ENCODE results near the gene GNAT2.

Gene GNAT2

DNA sequence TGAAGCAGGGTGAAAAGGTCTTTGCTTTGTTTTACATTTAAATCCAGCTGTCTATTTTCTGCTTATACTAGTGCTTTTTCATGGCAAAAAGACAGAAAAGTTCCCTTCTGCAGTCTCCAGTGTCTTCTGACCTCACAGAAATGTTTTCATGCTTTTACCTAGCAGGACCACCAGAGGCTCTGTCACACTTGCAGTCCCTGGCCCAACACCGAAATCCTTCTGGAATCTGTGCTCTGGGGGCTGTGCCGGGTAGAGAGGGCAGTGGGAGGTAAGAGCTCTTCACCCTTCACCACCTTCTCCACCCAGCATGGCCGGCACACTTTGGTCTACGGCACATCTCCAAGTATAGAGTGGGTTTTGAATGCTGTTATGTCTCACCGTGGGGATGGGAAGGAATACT is 20.8 kb downstream of the GNAT2 start:
- Histone ChIP-seq H3K36me3 (ENCODE audit: insufficient read depth, low read length) (peaks cover 32% of the 10 kb centered on the region), H3K27me3 (ENCODE audit: insufficient read depth, low read length) (no peaks in the 10 kb centered on the region), H3K4me3 (ENCODE audit: low read length) (no peak overlapping the region), H3K4me1 (ENCODE audit: insufficient read depth, low read length) (no peaks in the 10 kb centered on the region), H3K9me3 (ENCODE audit: low read length) (no peaks in the 10 kb centered on the region), H2AFZ (ENCODE audit: low read depth, low read length) (no peak overlapping the region)

DNA sequence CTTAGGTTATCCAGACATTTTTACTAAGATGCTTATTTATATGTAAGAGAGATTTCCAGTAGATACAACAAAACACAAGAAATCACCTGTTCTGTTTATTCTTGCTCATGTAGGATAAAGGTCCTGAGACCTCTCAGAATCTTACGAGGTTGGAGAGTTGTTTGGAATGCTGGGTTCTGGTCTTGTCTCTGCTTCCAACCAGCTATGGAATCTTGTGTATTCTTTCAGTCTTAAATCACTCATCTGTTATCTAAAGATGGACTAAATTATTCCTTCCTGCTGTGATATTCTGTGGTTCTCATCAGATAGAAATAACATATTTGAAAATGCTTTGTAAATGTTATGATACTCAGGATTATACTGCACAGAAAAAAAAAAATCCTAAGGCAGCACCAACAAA is 21.3 kb downstream of the GNAT2 start:
- no peak overlapping the region for H2AFZ ChIP-seq (ENCODE audit: low read depth, low read length)
- no peak overlapping the region for H3K4me3 ChIP-seq (ENCODE audit: low read length)
- H3K27me3 ChIP-seq (ENCODE audit: insufficient read depth, low read length), result no peaks in the 10 kb centered on the region
- no peaks in the 10 kb centered on the region for H3K9me3 ChIP-seq (ENCODE audit: low read length)
- H3K36me3 ChIP-seq (ENCODE audit: insufficient read depth, low read length), result peaks cover 36% of the 10 kb centered on the region
- no peaks in the 10 kb centered on the region for H3K4me1 ChIP-seq (ENCODE audit: insufficient read depth, low read length)

DNA sequence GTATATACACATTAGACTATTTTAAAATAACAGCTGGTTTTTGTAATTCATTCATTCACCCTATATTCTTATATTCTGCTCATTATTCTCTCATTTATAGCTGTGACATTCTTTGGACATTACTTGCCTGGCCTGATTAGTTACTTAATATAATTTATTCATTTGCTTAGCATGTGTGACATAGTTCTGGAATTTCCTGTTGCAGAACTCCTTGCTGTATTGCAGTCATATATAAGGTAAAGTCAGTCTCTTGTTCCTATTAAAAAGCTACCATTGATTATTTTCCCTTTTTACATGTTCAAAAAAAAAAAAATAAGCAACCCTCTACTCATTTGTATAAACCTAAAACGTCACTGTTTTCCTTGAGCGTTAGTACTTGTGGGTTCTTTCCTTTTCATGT is 23.9 kb downstream of the GNAT2 start:
- no peaks in the 10 kb centered on the region for H3K4me1 ChIP-seq (ENCODE audit: insufficient read depth, low read length)
- no peak overlapping the region for H2AFZ ChIP-seq (ENCODE audit: low read depth, low read length)
- H3K36me3 ChIP-seq (ENCODE audit: insufficient read depth, low read length), result peaks cover 61% of the 10 kb centered on the region
- H3K27me3 ChIP-seq (ENCODE audit: insufficient read depth, low read length), result no peaks in the 10 kb centered on the region
- H3K9me3 ChIP-seq (ENCODE audit: low read length), result no peaks in the 10 kb centered on the region
- H3K4me3 ChIP-seq (ENCODE audit: low read length), result no peak overlapping the region

DNA sequence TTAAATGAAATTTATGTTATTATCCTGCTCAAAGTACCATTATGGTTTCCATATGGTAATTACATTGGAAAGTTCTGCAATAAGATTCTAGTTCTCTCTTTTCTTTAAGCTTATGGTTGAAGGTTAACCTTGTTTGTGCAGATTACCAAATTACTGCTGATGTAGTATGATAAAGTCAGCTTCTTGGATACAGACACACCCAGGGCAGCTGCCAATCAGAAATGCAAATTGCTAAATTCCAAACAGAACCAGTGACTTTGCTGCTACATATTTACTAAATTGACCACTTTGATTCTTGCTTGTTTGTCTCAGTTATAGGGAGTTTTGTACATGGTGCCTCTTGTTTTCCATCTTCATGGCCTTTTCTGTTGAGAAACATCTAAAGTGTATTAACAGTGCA is 26.5 kb downstream of the GNAT2 start:
- Histone ChIP-seq H3K4me1 (ENCODE audit: insufficient read depth, low read length) (no peaks in the 10 kb centered on the region), H3K27me3 (ENCODE audit: insufficient read depth, low read length) (no peaks in the 10 kb centered on the region), H2AFZ (ENCODE audit: low read depth, low read length) (no peak overlapping the region), H3K4me3 (ENCODE audit: low read length) (no peak overlapping the region), H3K36me3 (ENCODE audit: insufficient read depth, low read length) (peaks cover 75% of the 10 kb centered on the region), H3K9me3 (ENCODE audit: low read length) (no peaks in the 10 kb centered on the region)

DNA sequence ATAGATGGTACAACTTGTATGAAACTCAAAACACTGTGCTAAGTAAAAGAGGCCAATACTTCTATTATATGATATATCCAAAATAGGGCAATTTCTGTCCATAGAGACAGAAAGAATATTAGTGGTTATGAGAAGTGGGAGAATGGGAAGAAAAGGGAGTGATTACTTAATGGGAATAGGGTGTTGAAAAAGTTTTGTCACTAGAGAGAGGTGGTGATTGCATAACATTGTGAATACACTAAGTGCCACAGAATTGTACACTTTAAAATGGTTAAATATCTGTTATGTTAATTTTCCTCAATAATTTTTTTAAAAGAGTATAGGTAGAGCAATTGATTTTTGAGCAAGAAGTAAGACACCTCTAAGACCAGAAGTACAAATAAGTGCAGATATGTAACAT is 29.7 kb downstream of the GNAT2 start:
- Histone ChIP-seq H3K9me3 (ENCODE audit: low read length) (no peaks in the 10 kb centered on the region), H3K27me3 (ENCODE audit: insufficient read depth, low read length) (no peaks in the 10 kb centered on the region), H3K4me3 (ENCODE audit: low read length) (no peak overlapping the region), H3K36me3 (ENCODE audit: insufficient read depth, low read length) (peaks cover 90% of the 10 kb centered on the region), H3K4me1 (ENCODE audit: insufficient read depth, low read length) (no peaks in the 10 kb centered on the region), H2AFZ (ENCODE audit: low read depth, low read length) (no peak overlapping the region)

DNA sequence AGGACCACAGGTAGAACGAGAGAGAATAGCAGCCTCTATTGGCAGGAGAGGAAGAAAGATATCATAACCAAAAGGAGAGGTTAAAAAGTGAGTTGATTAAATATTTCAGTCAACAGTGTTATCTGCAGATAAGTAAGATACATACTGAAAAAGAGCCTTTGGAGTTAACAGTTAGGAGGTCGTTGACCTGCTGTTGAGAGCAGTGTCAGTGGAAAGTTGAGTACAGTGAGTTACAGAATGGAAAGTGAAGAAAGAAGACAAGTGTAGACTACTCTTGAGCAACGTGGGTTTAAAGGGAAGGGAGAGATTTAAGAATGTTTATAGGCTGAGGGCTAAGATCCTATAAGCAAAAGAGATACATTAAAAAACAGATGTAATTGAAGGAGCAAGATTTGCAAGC is 30.2 kb downstream of the GNAT2 start:
- Histone ChIP-seq H3K4me3 (ENCODE audit: low read length) (no peak overlapping the region), H3K4me1 (ENCODE audit: insufficient read depth, low read length) (no peaks in the 10 kb centered on the region), H3K36me3 (ENCODE audit: insufficient read depth, low read length) (peaks cover 92% of the 10 kb centered on the region), H3K9me3 (ENCODE audit: low read length) (no peaks in the 10 kb centered on the region), H2AFZ (ENCODE audit: low read depth, low read length) (no peak overlapping the region), H3K27me3 (ENCODE audit: insufficient read depth, low read length) (no peaks in the 10 kb centered on the region)

DNA sequence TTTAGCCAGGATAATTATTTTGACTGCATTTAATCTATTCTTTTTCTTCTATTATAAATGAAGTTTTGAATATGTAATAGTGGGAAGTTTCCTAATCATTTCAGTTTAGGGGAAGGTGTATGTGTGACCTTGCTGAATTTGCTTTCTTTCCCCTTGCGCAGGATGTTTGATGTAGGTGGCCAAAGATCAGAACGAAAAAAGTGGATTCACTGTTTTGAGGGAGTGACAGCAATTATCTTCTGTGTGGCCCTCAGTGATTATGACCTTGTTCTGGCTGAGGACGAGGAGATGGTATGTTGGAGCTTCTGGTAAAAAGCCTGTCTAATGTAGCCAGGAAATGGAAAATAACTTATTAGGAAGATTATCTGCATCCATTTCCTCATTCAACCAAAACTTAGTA is 33.4 kb downstream of the GNAT2 start:
- no peaks in the 10 kb centered on the region for H3K9me3 ChIP-seq (ENCODE audit: low read length)
- H3K4me1 ChIP-seq (ENCODE audit: insufficient read depth, low read length), result no peaks in the 10 kb centered on the region
- H3K27me3 ChIP-seq (ENCODE audit: insufficient read depth, low read length), result no peaks in the 10 kb centered on the region
- no peak overlapping the region for H3K4me3 ChIP-seq (ENCODE audit: low read length)
- no peak overlapping the region for H2AFZ ChIP-seq (ENCODE audit: low read depth, low read length)
- H3K36me3 ChIP-seq (ENCODE audit: insufficient read depth, low read length), result peaks cover 79% of the 10 kb centered on the region

DNA sequence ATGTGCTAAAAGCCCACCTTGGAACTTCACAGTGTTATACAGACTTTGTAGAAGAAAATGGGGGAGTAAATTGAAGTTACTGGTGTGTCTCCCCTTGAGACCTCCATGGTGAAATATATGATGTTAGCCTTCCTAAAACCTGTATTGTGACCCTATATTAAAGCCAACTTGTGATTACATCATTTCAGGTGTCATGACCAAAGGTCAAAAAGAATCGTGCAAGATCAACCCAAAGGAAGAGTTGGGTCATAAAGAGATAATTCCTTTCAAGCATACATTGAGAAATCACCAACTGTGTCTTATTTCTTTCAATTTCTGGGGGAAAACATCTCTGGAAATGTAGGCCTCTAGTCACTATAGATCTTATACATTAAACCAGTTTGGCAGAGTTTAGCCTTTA is 34.6 kb downstream of the GNAT2 start:
- Histone ChIP-seq H3K36me3 (ENCODE audit: insufficient read depth, low read length) (peaks cover 78% of the 10 kb centered on the region), H3K9me3 (ENCODE audit: low read length) (no peaks in the 10 kb centered on the region), H3K4me1 (ENCODE audit: insufficient read depth, low read length) (no peaks in the 10 kb centered on the region)

DNA sequence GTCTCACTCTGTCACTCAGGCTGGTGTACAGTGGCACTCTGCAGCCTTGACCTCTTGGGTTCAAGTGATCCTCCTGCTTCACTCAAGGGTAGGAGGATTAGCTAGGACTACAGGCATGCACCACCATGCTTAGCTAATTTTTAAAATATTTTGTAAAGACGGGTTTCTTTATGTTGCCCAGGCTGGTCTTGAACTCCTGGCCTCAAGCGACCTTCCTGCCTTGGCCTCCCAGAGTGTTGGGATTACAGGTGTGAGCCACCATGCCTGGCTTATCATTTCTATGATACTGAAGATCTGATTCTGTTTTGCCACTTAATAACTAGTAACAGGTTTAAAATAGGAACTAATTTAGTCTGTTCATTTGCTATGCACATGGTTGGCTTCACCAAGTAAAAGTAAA is 37.4 kb downstream of the GNAT2 start:
- no peak overlapping the region for H2AFZ ChIP-seq (ENCODE audit: low read depth, low read length)
- H3K36me3 ChIP-seq (ENCODE audit: insufficient read depth, low read length), result peaks cover 73% of the 10 kb centered on the region
- no peaks in the 10 kb centered on the region for H3K4me1 ChIP-seq (ENCODE audit: insufficient read depth, low read length)
- no peaks in the 10 kb centered on the region for H3K27me3 ChIP-seq (ENCODE audit: insufficient read depth, low read length)
- H3K4me3 ChIP-seq (ENCODE audit: low read length), result no peak overlapping the region
- H3K9me3 ChIP-seq (ENCODE audit: low read length), result no peaks in the 10 kb centered on the region

More for the DNA sequence above, 34.6 kb downstream of the GNAT2 start:
- Histone ChIP-seq H3K27me3 (ENCODE audit: insufficient read depth, low read length) (no peaks in the 10 kb centered on the region), H3K4me3 (ENCODE audit: low read length) (no peak overlapping the region), H2AFZ (ENCODE audit: low read depth, low read length) (no peak overlapping the region)

DNA sequence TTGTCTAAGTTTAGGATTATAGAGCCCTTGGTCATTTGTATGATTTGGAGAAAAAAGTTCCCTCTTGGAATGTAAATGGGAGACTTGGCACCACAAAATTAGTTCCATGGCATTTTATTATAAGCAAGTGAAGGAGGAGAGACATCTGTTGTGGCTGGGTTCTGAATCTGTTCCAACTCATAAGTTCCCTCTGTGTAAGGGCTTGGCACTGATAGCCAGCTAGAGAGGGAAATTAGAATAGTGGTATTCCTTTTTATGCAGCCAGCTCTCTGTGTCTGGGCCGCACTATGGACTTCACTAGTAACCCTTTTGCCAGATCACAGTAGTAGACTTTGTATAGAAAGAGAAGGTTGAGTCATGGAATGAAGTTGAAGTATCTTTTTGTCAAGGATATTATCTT is 39.9 kb downstream of the GNAT2 start:
- H3K36me3 ChIP-seq (ENCODE audit: insufficient read depth, low read length), result peaks cover 56% of the 10 kb centered on the region
- no peaks in the 10 kb centered on the region for H3K4me1 ChIP-seq (ENCODE audit: insufficient read depth, low read length)
- H3K27me3 ChIP-seq (ENCODE audit: insufficient read depth, low read length), result no peaks in the 10 kb centered on the region
- H2AFZ ChIP-seq (ENCODE audit: low read depth, low read length), result no peak overlapping the region
- H3K9me3 ChIP-seq (ENCODE audit: low read length), result no peaks in the 10 kb centered on the region
- no peak overlapping the region for H3K4me3 ChIP-seq (ENCODE audit: low read length)

DNA sequence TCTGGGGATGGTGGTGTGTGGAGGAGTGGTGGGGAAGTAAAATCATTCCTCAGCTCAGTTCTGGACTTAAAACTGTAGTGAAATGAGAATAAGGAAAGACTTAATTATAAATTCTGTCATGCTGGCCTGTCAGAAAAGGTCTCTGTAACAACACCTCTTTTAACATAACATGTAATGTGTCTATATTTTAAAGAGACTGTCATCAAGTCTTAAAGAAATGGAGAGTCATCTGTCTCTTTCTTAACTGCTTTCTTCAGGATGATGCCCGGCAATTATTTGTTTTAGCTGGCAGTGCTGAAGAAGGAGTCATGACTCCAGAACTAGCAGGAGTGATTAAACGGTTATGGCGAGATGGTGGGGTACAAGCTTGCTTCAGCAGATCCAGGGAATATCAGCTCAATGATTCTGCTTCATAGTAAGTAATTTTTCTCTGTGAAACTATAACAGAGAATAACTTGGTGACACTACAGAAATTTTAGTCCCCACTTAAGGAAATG is 40.4 kb downstream of the GNAT2 start:
- Histone ChIP-seq H3K4me3 (ENCODE audit: low read length) (no peak overlapping the region), H2AFZ (ENCODE audit: low read depth, low read length) (no peak overlapping the region), H3K36me3 (ENCODE audit: insufficient read depth, low read length) (peaks cover 54% of the 10 kb centered on the region), H3K9me3 (ENCODE audit: low read length) (no peaks in the 10 kb centered on the region), H3K4me1 (ENCODE audit: insufficient read depth, low read length) (no peaks in the 10 kb centered on the region), H3K27me3 (ENCODE audit: insufficient read depth, low read length) (no peaks in the 10 kb centered on the region)

DNA sequence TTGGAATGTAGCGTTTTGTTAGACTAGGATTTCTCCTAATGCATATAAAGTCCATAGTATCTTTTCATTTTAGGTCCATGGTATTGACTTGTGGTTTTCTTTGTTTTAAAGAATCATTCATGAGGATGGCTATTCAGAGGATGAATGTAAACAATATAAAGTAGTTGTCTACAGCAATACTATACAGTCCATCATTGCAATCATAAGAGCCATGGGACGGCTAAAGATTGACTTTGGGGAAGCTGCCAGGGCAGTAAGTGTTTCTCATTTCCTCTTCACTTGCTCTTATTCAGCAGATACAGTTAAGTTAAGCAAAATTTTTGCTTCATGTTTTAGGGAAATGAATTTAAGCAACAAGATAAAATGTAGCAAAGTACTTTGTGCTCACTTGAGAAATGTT is 45.6 kb downstream of the GNAT2 start:
- H3K36me3 ChIP-seq (ENCODE audit: insufficient read depth, low read length), result peaks cover 25% of the 10 kb centered on the region
- H3K9me3 ChIP-seq (ENCODE audit: low read length), result no peaks in the 10 kb centered on the region
- H3K4me3 ChIP-seq (ENCODE audit: low read length), result no peak overlapping the region
- no peaks in the 10 kb centered on the region for H3K4me1 ChIP-seq (ENCODE audit: insufficient read depth, low read length)
- no peak overlapping the region for H2AFZ ChIP-seq (ENCODE audit: low read depth, low read length)
- H3K27me3 ChIP-seq (ENCODE audit: insufficient read depth, low read length), result no peaks in the 10 kb centered on the region

DNA sequence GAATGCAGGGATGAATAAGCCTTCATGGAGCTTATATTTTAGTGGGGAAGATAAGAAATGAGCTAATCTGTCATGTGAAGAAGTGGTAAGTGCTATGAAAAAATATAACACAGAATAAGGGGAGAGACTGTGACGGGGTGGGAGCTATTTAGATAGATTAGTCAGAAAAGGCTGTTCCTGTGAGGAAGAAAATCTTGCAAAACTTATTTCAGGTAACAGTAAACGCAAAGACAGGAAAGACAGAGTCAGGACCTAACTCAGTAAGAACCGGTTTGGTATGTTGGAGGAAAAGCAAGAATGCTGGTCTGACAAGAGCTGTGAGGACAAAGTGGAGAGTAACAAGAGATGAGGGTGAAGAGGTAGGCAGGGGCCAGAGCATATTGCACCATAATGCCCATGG is 49.0 kb downstream of the GNAT2 start:
- Histone ChIP-seq H3K27me3 (ENCODE audit: insufficient read depth, low read length) (no peaks in the 10 kb centered on the region), H3K4me3 (ENCODE audit: low read length) (no peak overlapping the region), H3K9me3 (ENCODE audit: low read length) (no peaks in the 10 kb centered on the region), H3K4me1 (ENCODE audit: insufficient read depth, low read length) (no peaks in the 10 kb centered on the region), H3K36me3 (ENCODE audit: insufficient read depth, low read length) (peaks cover 8% of the 10 kb centered on the region), H2AFZ (ENCODE audit: low read depth, low read length) (no peak overlapping the region)

DNA sequence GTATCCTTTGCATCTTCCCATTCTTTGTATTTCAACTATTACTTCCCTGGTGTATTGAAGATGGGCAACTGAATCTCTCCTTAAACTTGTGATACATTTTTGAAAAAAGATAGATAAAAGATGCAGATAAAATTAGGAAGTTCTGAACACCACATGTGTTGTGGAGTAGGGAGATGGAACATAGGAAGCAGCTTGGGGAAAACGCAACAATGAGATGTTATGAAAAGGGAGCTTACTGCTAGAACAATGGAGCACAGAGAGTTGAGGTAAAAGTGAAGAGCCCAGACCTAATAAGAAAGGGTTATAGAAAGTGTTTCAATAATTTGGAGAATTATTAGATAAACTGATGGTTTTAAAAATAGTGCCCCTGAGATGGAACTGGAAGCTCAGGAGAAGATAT is 50.1 kb downstream of the GNAT2 start:
- no peak overlapping the region for H2AFZ ChIP-seq (ENCODE audit: low read depth, low read length)
- no peak overlapping the region for H3K4me3 ChIP-seq (ENCODE audit: low read length)
- H3K9me3 ChIP-seq (ENCODE audit: low read length), result no peaks in the 10 kb centered on the region
- H3K4me1 ChIP-seq (ENCODE audit: insufficient read depth, low read length), result peaks cover 2% of the 10 kb centered on the region
- H3K36me3 ChIP-seq (ENCODE audit: insufficient read depth, low read length), result peaks cover 10% of the 10 kb centered on the region
- H3K27me3 ChIP-seq (ENCODE audit: insufficient read depth, low read length), result no peaks in the 10 kb centered on the region

Measured in neuron (in vitro differentiated cells).